Colonic mucosa (tissue), 4 donors: ENCODE measurements around the gene SYK. TPM values are rescaled to one million over a fixed set of nuclear protein-coding genes. Genes with fewer than 3 reads are reported as not detected.

Experiments
- DNase-seq: peaks from one replicate; pipeline ENCODE4 v3.0.0-alpha.2; 2020
- H3K27ac ChIP-seq: fragments of 200-600 bp; one replicate; pipeline ENCODE4 v1.8.0; 2021
- H3K27me3 ChIP-seq: fragments of 200-600 bp; one replicate; pipeline ENCODE4 v1.8.0; 2021
- H3K36me3 ChIP-seq: fragments of 200-600 bp; one replicate; pipeline ENCODE4 v1.8.0; 2021
- H3K4me1 ChIP-seq: fragments of 200-600 bp; one replicate; pipeline ENCODE4 v1.8.0; 2021; ENCODE audit warnings: mild to moderate bottlenecking
- H3K4me3 ChIP-seq: fragments of 200-600 bp; one replicate; pipeline ENCODE4 v1.8.0; 2021
- H3K9ac ChIP-seq, 2 donors: one replicate each; pipeline ENCODE4 v1.7.0; 2013; ENCODE audit warnings: control low read depth in 2 of 2, low read depth in 2 of 2, low read length in 2 of 2
- H3K9me3 ChIP-seq: fragments of 200-600 bp; one replicate; pipeline ENCODE4 v1.8.0; 2021
- intact Hi-C: fragments of 100-400 bp; cut with DNase I; formaldehyde crosslinking; loops from one replicate; pipeline ENCODE4 v1.14.1; 2022
- total RNA-seq, 2 donors: library from RNA; stranded (reverse); fragmentation: NEBNext Ultra II Directional in 1 of 2; extraction: Animal tissue kit (Norgen Biotek cat#: 25700) in 1 of 2; gene quantifications; one replicate each; pipeline ENCODE4 v1.2.1, GENCODE V29; 2021
- TF ChIP-seq, protein P1 (sequence below): fragments of 200-600 bp; IDR thresholded peaks from one replicate; pipeline ENCODE4 v1.8.0; 2022; ENCODE audit warnings: antibody characterized with exemption, mild to moderate bottlenecking
- donor health status: healthy.
- donor health status: DM: no; HTN: no; CAD: no.
- donor health status: DM: no; HTN: no; CAD: no.

The SYK gene
- total RNA-seq, 2 donors from 2014 or later, result 58.1 to 92.6 TPM

DNA sequence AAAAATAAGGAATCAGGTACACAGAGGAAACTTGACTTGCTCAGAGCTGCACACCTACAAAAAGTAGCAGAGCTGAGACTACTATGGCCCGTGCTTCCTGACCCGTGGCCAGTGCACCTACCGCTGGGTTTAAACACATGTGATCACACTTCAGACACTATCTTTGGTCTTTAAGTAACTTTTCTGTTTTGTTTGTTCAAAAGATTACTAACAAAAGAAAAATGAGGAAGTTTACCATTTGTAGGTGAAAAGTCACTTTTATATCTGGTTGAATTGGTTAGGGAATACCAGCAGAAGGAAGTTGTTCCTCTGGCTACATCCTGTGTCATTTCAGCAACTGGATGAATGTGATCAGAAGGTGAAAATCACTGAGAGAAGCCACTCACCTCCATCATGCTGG, 6.5 kb upstream of the SYK start:
- H3K4me3 ChIP-seq, result no peak overlapping the region
- H3K9me3 ChIP-seq, result no peaks in the 10 kb centered on the region
- intact Hi-C loops, result no loop called here
- no peaks in the 10 kb centered on the region for H3K4me1 ChIP-seq
- no peaks in the 10 kb centered on the region for H3K36me3 ChIP-seq
- TF ChIP-seq, protein P1, sequence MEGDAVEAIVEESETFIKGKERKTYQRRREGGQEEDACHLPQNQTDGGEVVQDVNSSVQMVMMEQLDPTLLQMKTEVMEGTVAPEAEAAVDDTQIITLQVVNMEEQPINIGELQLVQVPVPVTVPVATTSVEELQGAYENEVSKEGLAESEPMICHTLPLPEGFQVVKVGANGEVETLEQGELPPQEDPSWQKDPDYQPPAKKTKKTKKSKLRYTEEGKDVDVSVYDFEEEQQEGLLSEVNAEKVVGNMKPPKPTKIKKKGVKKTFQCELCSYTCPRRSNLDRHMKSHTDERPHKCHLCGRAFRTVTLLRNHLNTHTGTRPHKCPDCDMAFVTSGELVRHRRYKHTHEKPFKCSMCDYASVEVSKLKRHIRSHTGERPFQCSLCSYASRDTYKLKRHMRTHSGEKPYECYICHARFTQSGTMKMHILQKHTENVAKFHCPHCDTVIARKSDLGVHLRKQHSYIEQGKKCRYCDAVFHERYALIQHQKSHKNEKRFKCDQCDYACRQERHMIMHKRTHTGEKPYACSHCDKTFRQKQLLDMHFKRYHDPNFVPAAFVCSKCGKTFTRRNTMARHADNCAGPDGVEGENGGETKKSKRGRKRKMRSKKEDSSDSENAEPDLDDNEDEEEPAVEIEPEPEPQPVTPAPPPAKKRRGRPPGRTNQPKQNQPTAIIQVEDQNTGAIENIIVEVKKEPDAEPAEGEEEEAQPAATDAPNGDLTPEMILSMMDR, result no peak
- no peak overlapping the region for H3K27ac ChIP-seq
- H3K9ac ChIP-seq, result peak overlapping the region in 1 of 2 donors; percentile 34
- H3K27me3 ChIP-seq, result no peaks in the 10 kb centered on the region
- DNase-seq, result no peak

DNA sequence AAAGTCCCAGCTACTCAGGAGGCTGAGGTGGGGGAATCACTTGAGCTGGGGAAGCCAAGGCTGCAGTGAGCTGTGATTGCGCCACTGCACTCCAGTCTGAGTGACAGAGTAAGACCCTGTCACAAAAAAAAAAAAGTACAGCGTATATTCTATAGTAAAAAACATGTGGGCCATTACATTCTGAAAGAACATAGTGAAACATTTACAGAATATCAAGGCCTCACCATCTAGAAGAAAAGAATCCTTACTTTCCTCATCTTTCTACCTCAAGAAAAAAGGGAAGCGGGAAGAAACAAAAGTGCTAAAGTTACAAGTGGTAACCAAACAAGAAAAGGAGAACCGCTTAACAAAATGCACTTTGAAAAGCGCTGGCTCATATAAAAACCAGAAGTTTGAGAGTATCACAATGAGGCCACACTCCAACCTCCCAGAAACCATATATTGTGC, 5.7 kb upstream of the SYK start:
- TF ChIP-seq, protein P1, result no peak
- no peak for DNase-seq
- no peaks in the 10 kb centered on the region for H3K4me1 ChIP-seq
- H3K27me3 ChIP-seq, result no peaks in the 10 kb centered on the region
- no peaks in the 10 kb centered on the region for H3K9me3 ChIP-seq
- H3K36me3 ChIP-seq, result no peaks in the 10 kb centered on the region
- no peak overlapping the region for H3K27ac ChIP-seq
- intact Hi-C loops, result no loop called here
- peak overlapping the region in 1 of 2 donors; percentile 42 for H3K9ac ChIP-seq
- H3K4me3 ChIP-seq, result no peak overlapping the region

DNA sequence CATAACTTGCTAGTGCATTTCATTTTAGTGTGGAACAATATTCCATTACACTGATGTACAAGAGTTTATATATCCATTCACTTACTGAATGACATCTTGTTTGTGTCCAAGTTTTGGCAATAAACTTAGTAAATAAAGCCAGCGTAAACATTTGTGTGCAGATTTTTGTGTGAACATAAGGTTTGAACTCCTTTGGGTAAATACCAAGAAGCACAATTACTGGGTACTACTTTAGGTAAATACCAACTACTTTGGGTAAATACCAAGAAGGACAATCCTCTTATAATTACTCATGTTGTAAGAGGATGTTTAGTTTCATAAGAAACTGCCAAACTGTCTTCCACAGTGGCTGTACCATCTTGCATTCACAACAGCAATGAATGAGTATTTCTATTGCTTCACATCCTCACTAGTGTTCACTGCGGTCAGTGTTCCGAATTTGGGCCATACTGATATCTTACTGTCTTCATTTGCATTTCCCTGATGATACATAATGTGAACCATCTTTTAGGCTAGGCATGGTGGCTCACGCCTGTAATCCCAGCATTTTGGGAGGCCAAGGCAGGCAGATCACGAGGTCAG, 2.3 kb upstream of the SYK start:
- intact Hi-C loops, result no loop called here
- Histone ChIP-seq H3K27ac (no peak overlapping the region), H3K9ac (no peak overlapping the region), H3K36me3 (no peaks in the 10 kb centered on the region), H3K4me3 (no peak overlapping the region), H3K27me3 (no peaks in the 10 kb centered on the region), H3K4me1 (no peaks in the 10 kb centered on the region), H3K9me3 (no peaks in the 10 kb centered on the region)
- no peak for DNase-seq
- TF ChIP-seq, protein P1, result no peak

DNA sequence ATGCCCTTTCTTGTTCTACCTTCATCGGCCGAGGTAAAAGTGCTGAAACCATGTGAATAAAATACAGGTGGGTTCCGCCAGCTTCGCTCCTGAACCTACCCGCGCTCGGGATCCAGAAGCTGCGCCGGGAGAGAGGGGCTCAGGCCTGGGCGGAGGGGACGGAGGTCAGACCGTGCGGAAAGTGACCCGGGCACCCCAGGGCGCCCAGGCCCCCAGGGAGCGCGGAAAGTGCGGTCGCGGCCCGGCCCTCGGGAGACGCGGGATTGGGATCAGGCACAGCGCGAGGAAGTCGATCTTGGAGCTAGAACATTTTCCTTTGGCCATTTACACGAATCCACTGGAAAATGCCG, 329 bp downstream of the SYK start:
- intact Hi-C loops, result no loop called here
- Histone ChIP-seq H3K36me3 (no peaks in the 10 kb centered on the region), H3K27me3 (no peaks in the 10 kb centered on the region), H3K9me3 (no peaks in the 10 kb centered on the region), H3K4me3 (peak overlapping the region; percentile 58), H3K4me1 (no peaks in the 10 kb centered on the region), H3K9ac (peak overlapping the region; percentile 65 to 87), H3K27ac (peak overlapping the region; percentile 87)
- DNase-seq, result peak; percentile 54
- TF ChIP-seq, protein P1, result no peak

DNA sequence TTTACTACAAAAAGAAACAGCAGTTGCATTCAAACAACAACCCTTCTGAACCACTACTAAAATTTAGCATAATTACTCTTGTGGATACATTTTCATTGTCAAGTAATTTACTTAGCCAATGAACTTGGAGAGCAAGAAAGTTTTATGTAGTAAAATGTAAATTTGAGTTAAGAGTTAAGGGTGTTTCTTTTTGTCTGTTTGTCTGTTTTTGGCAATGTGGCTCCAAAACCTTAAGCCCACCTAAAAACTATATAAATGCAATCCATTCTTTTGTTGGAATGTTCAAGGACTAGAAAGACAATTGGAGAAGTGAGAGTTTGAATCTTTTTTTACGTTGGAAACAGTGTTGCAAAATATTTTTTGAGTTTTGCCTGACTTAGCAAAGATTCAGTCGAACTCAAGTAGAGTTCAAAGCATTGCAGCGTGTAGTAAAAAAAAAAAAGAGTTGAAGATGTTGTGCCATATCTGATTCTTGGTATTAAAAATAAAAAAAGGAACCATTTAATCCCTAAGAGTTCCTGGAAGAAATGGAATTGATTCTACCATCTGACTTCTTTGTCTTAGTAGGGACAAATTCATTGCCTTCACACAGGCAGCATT, 867 bp downstream of the SYK start:
- no peak for DNase-seq
- Histone ChIP-seq H3K27ac (peak overlapping the region; percentile 87), H3K4me3 (peak overlapping the region; percentile 58), H3K4me1 (no peaks in the 10 kb centered on the region), H3K36me3 (no peaks in the 10 kb centered on the region), H3K9me3 (no peaks in the 10 kb centered on the region), H3K9ac (peak overlapping the region; percentile 65 to 87), H3K27me3 (no peaks in the 10 kb centered on the region)
- intact Hi-C loops, result no loop called here
- TF ChIP-seq, protein P1, result no peak
